Prostate gland (tissue), 2 donors: ENCODE data around the gene GTF2A1L.

ENCODE experiments used
- POLR2A ChIP-seq: fragments of 450-650 bp; IDR thresholded peaks from one replicate; pipeline ENCODE4 v1.6.1; 2016; ENCODE audit warnings: antibody characterized with exemption, mild to moderate bottlenecking
- TF ChIP-seq, protein P1 (sequence below), 4 experiments: fragments of 200-600 bp in 2 of 4; fragments of 450-650 bp in 2 of 4; sonication (generic) in 2 of 4; IDR thresholded peaks; 1 replicate in 3 of 4; 2 replicates in 1 of 4; pipeline ENCODE4 v1.5.1; 2016 to 2019; ENCODE audit warnings: antibody characterized with exemption in 4 of 4, mild to moderate bottlenecking in 2 of 4, moderate library complexity in 2 of 4

DNA sequence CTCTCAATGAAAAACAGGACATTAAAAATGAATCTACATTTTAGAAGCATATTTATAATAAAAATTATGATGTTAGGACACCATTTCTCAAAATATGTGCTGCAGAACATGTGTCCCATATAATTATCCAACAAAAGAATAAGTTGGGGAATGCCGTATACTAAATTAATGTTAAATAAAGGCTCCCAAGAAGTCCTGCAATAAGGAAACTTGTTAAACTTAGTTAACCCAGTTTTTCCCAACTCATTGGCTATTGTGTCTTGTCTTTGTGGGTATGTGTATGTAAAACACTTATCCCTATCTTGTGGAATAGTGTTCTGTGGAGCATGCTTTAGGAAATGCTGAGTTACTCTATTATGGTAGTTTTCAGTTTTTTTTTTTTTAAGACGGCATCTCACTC is 25.6 kb upstream of the GTF2A1L start:
- TF ChIP-seq, protein P1, sequence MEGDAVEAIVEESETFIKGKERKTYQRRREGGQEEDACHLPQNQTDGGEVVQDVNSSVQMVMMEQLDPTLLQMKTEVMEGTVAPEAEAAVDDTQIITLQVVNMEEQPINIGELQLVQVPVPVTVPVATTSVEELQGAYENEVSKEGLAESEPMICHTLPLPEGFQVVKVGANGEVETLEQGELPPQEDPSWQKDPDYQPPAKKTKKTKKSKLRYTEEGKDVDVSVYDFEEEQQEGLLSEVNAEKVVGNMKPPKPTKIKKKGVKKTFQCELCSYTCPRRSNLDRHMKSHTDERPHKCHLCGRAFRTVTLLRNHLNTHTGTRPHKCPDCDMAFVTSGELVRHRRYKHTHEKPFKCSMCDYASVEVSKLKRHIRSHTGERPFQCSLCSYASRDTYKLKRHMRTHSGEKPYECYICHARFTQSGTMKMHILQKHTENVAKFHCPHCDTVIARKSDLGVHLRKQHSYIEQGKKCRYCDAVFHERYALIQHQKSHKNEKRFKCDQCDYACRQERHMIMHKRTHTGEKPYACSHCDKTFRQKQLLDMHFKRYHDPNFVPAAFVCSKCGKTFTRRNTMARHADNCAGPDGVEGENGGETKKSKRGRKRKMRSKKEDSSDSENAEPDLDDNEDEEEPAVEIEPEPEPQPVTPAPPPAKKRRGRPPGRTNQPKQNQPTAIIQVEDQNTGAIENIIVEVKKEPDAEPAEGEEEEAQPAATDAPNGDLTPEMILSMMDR (IDR thresholded peaks at IDR 0.05): no peak
- no peak for TF ChIP-seq POLR2A
